ENCODE results near the gene NADSYN1. TPM values are rescaled to one million over a fixed set of nuclear protein-coding genes. Genes with fewer than 3 reads are reported as not detected.

The NADSYN1 gene
- total RNA-seq, 1 experiment from 2014 or later = 130 TPM

DNA sequence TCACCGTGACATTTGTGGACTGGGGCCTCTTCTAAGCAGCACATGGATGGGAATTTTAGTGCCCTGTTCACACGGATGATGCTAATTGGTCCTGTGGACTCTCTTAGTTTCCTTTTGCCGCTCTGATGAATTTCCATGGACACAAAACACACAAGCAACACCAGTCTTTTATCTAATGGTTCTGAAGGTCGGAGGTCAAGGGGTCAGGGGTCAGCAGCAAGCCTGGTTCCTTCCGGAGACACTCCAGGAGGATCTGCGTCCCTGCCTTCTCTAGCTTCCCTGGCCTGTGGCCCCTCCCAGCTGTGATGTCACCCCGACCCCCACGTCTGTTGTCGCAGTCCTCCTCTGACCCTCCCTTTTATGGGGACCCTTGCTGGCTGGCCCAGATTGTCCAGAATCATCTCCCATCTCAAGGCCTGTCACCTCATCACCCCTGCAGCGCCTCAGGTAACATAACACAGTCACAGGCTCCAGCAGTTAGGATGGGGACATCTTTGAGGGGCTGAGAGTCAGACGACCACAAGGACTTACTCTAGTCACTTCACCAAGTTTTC is 6.8 kb downstream of the NADSYN1 start:
- in situ Hi-C loops (cut with HindIII; ENCODE audit: low pct_unique_long_range_greater_than_20kb, low sequenced_read_pairs) = no loop called here
- no peak for DNase-seq (ENCODE audit: low read depth, low spot score)

DNA sequence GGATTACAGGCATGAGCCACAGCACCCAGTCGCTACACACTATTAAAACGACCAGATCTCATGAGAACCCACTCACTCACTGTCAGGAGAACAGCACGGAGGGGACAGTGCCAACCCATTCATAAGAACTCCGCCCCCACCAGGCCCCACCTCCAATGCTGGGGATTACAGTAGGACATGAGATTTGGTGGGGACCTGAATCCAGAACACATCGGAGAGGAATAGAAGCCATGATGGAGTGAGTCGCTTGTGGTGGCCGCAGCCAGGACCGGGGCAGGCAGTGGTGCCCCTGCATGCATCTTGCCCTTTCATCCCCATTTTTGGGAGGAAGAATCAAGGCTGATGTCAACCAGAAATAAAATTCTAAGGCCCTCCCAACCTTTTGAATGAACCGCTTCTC is 8.7 kb downstream of the NADSYN1 start:
- in situ Hi-C loops (cut with HindIII; ENCODE audit: low pct_unique_long_range_greater_than_20kb, low sequenced_read_pairs) = no loop called here
- no peak for DNase-seq (ENCODE audit: low read depth, low spot score)

DNA sequence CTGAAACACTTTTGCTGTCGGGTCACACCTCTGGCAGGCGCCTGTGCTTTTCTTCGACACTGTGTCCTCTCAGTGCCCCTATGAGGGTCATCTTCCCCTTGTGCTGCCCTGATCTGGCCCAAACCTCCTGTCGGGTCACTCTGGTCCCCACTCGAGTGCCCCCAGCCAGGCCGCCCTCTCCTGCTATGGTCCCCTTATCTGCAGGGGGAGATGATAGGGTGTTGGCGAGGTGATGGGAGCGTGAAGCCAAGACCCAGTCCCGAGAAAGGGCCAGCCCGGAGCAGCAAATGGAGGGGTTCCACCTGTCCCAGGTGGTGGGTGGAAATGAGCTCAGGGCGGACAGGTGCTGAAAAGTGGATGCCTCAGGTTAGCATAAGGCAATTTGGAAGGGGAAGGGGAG is 9.7 kb downstream of the NADSYN1 start:
- in situ Hi-C loops (cut with HindIII; ENCODE audit: low pct_unique_long_range_greater_than_20kb, low sequenced_read_pairs) = no loop called here
- DNase-seq (ENCODE audit: low read depth, low spot score) = no peak

DNA sequence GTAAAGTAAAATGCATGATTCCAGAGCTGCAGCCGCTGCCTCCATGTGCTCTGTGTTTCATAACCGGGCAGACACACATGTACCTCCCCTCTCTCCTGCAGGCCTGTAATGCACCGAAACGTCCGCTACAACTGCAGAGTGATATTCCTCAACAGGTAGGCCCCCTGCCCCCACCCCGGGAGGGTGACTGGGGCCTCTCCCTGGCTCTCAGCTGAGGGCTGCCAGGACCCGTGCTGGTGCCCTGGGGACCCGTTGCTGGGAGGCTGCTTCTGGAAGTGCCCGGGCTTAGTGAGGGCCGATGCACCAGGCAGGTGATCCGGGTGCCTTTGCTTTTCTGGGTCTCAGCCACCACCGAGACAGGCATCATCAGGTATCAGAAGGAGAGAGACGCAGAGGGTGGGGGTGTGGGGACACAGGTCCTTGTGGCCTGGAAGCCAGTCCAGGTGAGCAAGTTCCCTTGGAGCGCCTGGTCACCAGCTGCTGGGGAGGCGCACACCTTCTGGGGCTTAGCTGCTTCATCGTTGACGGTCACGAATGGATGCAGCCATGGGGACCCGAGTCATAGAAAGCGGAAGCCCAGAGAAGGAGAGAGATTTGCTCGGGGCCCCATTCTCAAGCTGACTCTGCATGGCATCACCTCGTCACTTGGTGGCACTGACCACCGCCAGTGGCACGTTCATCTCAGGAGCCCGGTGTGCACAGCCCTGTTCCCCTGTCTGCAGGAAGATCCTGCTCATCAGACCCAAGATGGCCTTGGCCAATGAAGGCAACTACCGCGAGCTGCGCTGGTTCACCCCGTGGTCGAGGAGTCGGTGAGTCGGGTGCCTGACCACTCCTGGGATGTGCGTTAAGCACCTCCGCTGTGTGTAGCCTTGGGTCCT is 10.6 kb downstream of the NADSYN1 start:
- in situ Hi-C loops (cut with HindIII; ENCODE audit: low pct_unique_long_range_greater_than_20kb, low sequenced_read_pairs) = no loop called here
- no peak for DNase-seq (ENCODE audit: low read depth, low spot score)

DNA sequence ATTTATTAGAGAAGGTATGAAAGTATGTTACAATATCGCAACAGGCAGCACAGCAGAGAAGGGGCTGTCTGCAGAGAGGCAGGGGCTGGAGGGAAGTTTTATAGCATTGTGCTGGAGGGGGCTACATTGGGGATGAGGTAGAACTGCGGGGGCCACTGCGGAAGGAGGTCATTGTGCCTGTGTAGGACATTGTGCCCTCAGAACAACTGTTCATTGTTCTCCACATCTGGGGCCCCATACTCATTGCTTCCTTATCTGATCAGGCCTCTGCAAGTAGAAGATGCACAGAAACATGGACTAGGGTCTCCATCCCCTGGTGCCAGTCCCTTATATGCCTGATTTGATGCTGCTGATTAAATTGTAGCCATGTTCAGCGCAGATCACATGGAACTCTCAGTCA is 12.1 kb downstream of the NADSYN1 start:
- in situ Hi-C loops (cut with HindIII; ENCODE audit: low pct_unique_long_range_greater_than_20kb, low sequenced_read_pairs) = no loop called here
- DNase-seq (ENCODE audit: low read depth, low spot score) = no peak

DNA sequence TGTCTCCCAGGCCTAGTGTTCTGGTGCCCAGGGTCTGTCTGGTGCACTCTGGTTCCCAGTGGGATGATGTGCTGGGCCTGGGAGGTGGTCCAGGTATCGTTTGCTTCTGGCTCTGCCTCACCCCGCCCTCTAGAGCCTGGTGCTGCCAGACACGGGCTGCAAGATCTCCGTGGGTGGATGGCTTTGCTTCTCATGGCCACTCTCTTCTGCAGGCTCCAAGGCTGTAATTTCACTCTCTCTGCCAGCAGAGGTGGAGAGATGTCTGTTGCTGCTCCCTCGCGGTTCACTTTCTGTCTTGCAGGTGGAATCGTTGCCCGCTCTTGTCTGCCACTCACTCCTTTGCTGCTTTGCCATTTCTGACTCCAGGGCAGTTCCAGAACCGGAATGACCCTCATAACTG is 13.4 kb downstream of the NADSYN1 start:
- DNase-seq (ENCODE audit: low read depth, low spot score) = no peak
- in situ Hi-C loops (cut with HindIII; ENCODE audit: low pct_unique_long_range_greater_than_20kb, low sequenced_read_pairs) = no loop called here

DNA sequence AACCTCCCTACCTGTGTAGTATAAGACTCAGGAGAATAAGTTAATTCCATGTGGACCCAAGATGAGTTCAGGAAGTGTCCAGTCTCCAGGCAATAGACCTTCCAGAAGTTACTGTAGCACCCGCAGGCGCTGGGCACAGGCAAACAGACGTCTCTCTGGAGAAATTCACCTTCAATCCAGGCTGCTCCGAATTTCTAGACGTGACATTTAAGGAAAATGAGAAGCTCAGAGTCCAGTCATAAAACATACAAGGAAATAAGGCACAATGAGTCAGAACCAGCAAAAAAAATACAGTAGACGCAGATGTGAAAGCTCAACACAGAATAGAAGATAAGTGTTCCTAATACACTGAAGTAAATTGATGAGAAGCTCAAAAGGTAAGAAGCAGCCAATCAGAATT is 14.2 kb downstream of the NADSYN1 start:
- DNase-seq (ENCODE audit: low read depth, low spot score) = no peak
- in situ Hi-C loops (cut with HindIII; ENCODE audit: low pct_unique_long_range_greater_than_20kb, low sequenced_read_pairs) = no loop called here

DNA sequence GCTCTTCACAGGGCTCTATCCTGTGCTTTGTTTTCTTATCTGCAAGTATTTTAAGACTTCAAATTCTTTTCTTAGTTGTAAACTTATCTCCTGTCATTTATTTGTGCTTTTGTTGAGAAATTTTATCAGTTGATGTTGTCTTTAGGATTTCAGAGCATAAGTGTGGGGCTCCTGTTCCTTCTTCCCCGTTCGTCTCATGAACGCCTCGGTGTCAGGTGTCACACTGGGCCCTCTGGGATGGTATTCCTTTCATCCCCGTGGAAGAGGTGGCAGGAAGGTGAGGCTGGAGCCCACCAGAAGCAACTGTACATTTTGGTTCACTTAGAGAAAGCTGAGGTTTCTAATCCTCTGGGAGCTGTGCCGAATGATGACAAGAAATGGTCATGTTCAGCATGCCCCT is 17.9 kb downstream of the NADSYN1 start:
- in situ Hi-C loops (cut with HindIII; ENCODE audit: low pct_unique_long_range_greater_than_20kb, low sequenced_read_pairs) = no loop called here
- no peak for DNase-seq (ENCODE audit: low read depth, low spot score)

DNA sequence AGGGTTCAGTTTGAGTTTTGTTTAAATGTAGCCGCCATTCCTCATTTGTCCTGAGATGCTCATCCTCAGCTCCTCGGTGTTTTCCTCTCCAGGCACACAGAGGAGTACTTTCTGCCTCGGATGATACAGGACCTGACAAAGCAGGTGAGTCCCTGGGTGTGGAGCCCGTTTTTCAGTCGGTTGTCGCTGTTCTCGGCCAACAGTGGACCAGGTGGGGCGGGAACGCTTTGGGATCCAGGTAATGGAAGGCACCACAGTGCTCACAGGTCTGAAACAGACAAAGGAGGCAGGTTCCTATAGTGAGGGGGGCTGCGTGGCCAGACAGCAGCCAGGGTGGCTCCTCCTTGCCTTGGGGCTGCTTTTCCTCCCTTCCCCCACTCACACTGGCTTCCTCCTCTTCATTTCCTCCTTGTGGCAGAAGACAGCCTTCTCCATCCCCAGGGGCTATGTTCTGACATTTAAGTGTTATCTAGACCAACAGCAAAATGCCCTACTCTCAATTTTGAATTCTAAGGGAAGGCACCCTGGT is 19.4 kb downstream of the NADSYN1 start:
- no peak for DNase-seq (ENCODE audit: low read depth, low spot score)
- in situ Hi-C loops (cut with HindIII; ENCODE audit: low pct_unique_long_range_greater_than_20kb, low sequenced_read_pairs) = no loop called here

DNA sequence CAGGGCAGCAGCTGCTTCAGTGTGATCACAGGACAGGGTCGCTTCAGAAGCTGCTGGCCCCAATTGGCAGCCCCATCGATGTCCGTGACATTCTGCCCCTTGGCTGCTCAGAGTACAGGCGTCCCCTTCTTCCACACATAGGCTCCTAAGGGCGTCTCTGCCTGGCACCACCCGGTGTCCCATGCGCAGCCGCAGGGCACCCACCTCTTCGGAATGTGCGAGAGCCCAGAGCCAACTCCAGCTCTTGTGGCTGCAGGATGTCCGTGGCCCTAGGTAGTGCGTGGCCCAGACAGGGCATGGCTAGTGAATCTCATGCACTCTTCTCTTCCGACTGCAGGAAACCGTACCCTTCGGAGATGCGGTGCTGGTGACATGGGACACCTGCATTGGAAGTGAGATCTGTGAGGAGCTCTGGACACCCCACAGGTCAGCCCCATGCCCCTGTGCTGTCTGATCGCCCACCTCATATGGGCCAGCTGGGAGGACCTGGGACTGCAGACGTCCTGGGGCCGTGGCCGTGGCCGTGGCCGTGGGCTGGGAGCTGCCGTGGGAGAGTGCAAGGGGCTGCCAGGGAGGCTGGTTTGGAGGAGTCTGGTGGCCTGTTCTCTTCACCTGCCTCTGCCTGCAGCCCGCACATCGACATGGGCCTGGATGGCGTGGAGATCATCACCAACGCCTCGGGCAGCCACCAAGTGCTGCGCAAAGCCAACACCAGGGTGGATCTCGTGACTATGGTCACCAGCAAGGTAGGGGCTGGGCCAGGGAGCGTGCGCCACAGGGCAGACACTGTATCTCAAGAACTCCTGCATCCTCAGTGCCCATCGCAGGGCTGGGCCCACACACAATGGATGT is 20.2 kb downstream of the NADSYN1 start:
- no peak for DNase-seq (ENCODE audit: low read depth, low spot score)
- in situ Hi-C loops (cut with HindIII; ENCODE audit: low pct_unique_long_range_greater_than_20kb, low sequenced_read_pairs) = no loop called here

DNA sequence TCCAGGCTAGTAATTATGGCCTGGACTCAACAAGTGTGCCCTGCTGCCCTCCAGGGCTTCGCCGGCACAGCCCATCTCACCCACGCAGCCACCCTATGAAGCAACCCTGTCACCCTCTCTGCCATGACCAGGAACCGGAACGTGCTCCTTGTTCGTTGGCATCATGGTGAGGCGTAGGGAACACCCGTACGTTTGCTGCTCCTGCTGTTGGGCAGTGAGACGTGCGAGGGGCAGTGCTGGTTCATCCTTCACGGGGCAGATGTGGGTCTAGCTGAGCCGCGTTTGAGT is 20.7 kb downstream of the NADSYN1 start:
- DNase-seq (ENCODE audit: low read depth, low spot score) = no peak
- in situ Hi-C loops (cut with HindIII; ENCODE audit: low pct_unique_long_range_greater_than_20kb, low sequenced_read_pairs) = no loop called here

DNA sequence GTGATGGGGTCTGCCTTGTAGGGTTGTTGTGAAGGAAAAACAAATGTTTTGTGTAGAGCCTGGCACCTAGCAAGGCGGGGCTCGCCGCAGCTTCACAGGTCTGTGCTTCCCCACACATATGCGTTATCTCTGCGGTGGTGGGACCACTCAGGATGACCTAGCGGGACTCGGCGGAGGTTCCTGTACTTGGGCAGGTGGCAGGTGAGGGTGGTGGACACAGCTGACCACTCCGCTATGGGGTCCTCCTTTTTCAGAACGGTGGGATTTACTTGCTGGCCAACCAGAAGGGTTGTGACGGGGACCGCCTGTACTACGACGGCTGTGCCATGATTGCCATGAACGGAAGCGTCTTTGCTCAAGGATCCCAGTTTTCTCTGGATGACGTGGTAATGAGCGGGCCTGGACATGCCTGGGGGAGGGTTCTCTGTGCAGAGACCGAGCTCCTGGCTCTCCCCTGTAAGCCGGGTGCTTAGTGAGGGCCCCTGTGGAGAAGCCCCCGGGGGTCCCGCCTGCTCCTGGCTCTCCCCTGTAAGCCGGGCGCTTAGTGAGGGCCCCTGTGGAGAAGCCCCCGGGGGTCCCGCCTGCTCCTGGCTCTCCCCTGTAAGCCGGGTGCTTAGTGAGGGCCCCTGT is 21.3 kb downstream of the NADSYN1 start:
- in situ Hi-C loops (cut with HindIII; ENCODE audit: low pct_unique_long_range_greater_than_20kb, low sequenced_read_pairs) = no loop called here
- DNase-seq (ENCODE audit: low read depth, low spot score) = no peak

DNA sequence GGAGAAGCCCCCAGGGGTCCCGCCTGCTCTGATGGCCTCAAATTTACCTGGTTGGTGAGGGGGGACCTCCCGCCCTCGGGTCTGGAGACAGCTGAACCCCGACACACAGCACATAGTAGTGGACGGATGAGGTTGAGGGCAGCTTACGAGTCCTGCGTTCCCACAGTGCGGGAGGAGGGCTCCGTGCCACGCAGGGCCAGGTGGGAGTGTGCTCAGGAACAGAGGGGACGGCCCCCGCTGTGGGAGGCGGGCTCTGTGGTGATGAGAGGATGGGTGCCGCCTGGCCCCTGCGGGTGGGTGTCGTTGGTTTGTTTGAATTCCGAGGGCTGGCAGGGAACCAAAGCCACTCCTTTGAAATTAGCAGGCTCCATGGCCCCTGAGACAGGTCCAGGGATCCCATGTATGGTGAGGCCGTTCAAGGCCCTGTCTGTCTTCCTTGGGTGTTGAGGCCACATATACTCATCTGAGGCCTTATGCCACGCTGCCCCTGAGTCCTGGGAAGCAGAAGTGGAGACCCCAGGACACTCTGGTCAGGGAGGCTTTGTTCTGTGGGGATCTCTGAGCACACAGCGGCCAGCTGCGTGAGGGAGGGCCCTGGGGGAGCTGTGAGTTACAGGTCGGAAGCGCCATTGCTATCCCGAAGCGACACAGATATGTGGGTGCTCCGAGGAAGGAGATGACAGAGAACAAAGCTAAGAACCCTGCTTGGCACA is 21.9 kb downstream of the NADSYN1 start:
- no peak for DNase-seq (ENCODE audit: low read depth, low spot score)
- in situ Hi-C loops (cut with HindIII; ENCODE audit: low pct_unique_long_range_greater_than_20kb, low sequenced_read_pairs) = no loop called here

DNA sequence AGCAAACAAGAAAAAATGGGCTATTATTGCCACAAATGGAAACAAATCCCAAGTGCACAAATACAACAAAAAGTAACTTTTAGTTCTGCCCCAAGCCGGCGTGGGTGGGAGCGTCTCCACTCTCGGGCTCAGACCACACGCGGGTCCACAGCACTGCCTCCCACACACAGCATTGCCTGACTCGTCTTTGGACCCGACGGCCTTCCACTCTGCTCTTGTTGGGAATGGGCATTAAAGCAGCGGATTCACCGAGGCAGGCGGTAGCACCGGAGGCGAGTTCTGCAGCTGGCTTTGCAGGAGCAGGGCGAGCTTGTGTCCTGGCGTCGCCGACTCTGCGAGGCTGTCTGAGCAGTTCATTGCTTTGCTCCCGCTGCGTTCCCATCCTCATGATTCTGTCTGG is 23.0 kb downstream of the NADSYN1 start:
- in situ Hi-C loops (cut with HindIII; ENCODE audit: low pct_unique_long_range_greater_than_20kb, low sequenced_read_pairs) = no loop called here
- DNase-seq (ENCODE audit: low read depth, low spot score) = no peak

DNA sequence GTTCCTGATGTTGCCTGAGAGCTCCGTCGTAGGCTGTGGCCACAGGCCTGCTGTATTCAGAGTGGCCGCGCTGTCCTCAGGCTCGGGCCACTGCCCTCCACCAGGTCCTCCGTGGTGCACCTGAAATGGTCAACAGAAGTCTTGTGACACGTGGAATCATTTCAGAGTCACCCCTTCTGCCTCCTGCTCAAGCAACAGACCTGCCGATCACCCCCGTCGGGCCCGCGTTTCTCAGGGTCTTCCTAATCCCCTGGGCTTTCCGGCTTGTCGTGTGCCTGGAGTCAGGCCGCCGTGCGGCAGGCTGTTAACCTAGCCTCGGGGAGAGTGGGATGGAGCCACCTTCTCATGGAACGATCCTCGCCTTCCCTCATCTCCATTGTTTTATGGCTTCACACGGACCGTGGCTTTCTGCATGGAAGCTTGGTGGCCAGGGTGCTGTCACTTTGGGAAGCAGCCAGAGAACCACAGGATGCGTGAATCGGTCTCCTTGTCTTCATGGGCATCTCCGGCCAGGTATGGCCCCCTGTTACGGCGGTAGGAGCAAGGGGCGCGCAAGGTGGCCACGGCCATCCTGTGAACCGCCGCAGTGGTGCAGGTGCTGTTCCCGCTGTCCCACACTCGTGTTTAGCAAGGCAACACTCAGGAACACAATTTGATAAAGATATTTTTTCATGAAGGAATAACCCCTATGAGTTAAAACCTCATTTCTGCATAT is 24.1 kb downstream of the NADSYN1 start:
- no peak for DNase-seq (ENCODE audit: low read depth, low spot score)
- in situ Hi-C loops (cut with HindIII; ENCODE audit: low pct_unique_long_range_greater_than_20kb, low sequenced_read_pairs) = no loop called here

DNA sequence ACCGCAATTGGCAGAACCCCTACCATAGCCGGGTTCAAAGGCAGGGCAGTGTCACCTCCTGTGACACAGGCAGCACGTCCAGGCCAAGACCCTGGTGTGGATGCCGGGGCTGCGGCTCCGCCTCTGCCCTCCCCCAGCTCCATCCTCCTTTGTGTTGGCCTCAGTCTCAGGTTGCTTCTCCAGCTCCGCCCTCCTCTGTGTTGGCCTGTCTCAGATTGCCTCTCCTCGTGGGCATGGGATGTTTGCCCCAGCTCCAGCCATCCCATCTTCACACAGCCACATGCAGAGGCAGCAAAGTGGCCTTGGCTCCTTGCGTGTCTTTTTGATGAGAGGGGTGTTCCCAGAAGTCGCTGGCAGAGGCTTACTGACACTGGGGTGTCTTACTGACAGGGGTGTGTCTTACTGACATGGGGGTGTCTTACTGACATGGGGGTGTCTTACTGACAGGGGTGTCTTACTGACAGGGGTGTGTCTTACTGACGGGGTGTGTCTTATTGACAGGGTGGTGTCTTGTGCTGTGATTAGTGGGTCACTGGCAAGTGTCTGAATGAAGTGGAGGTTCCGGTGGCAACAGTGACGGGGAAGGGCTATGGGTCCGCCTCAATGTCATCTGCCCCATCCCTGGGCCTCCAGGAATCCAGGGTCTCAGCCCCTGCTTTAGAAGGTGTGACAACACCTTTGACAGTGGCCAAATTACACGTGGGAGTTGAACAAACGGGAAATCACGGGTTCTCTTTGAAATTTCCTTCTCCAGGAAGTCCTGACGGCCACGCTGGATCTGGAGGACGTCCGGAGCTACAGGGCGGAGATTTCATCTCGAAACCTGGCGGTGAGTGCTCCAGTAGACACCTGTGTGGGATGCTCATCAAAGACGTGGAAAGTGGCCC is 24.9 kb downstream of the NADSYN1 start:
- in situ Hi-C loops (cut with HindIII; ENCODE audit: low pct_unique_long_range_greater_than_20kb, low sequenced_read_pairs) = no loop called here

More for the DNA sequence above, 24.9 kb downstream of the NADSYN1 start:
- DNase-seq (ENCODE audit: low read depth, low spot score) = no peak

All from SK-MEL-5 (cell line).